Measurements from ENCODE around the gene NPIPA1.
A peak's percentile ranks its signal among the peaks of the same experiment; 100 is the strongest.
"Not testable (repeated sequence)": the region's sequence is repeated elsewhere in the genome, so short reads cannot be mapped to it uniquely, and the experiment has no call there.

NPIPA1 gene

DNA sequence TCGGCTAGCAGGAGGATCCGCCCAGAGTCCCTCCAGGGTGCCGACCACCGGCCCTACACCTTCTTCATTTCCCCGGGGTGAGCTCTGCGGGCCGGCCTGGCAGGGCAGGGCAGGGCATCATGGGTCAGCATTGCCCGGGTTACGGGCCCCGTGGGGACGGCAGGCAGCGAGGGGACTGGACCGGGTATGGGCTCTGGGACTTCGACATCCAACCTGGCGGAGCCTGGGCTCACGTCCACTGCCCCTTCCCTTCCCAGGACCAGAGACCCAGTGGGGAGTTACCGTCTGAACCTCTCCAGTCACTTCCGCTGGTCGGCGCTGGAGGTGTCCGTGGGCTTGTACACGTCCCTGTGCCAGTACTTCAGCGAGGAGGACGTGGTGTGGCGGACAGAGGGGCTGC lies 7.0 kb upstream of the NPIPA1 start:
- DNase-seq (ENCODE audit: low read depth in 2 of 2) = not testable (repeated sequence)

DNA sequence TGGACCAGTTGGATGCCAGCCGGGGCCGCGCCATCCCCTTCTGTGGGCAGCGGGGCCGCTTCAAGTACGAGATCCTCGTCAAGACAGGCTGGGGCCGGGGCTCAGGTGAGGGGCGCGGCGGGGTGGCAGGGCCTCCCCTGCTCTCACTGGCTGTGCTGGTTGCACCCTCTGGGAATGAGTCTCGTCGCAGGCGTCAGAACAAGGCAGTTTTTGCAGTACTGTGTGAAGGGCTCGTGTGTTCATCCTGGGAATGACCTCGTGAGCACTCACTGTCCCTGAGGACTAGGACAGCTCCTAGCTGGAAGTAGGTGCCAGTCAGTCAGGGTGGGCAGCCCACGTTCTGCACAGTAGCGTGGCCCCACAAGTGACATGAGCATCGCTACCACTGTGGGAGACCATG lies 6.3 kb upstream of the NPIPA1 start:
- DNase-seq (ENCODE audit: low read depth in 2 of 2) = not testable (repeated sequence)

DNA sequence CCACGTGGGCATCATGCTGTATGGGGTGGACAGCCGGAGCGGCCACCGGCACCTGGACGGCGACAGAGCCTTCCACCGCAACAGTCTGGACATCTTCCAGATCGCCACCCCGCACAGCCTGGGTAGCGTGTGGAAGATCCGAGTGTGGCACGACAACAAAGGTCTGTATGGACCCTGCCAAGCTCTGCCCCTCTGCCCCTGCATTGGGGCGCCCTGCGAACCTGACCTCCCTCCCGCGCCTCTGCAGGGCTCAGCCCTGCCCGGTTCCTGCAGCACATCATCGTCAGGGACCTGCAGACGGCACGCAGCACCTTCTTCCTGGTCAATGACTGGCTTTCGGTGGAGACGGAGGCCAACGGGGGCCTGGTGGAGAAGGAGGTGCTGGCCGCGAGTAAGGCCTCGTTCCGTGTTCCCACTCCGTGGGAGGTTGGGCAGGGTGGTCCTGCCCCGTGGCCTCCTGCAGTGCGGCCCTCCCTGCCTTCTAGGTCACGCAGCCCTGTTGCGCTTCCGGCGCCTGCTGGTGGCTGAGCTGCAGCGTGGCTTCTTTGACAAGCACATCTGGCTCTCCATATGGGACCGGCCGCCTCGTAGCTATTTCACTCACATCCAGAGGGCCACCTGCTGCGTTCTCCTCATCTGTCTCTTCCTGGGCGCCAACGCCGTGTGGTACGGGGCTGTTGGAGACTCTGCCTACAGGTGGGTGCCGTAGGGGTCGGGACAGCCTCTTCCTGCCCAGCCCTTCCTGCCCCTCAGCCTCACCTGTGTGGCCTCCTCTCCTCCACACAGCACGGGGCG lies 4.5 kb upstream of the NPIPA1 start:
- DNase-seq (ENCODE audit: low read depth in 2 of 2) = not testable (repeated sequence)

DNA sequence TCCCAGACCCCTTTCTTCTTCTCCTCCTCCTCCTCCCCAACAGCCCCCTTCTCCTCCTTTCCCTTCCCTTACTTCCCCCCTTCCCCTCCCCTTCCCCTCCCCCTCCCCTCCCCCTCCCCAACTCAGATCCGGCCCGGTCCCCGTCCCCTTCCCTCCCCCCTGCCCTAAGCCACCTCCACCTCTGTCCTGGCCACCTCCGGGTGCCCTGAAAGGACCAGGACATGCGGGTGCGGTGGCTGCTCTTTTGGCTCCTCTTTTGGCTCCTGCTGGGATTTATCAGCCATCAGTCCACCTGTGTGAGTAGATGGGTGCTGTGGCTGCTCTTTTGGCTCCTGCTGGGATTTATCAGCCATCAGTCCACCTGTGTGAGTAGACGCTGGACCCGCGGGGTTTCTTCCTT lies 751 bp downstream of the NPIPA1 start:
- not testable (repeated sequence) for DNase-seq (ENCODE audit: low read depth in 2 of 2)

DNA sequence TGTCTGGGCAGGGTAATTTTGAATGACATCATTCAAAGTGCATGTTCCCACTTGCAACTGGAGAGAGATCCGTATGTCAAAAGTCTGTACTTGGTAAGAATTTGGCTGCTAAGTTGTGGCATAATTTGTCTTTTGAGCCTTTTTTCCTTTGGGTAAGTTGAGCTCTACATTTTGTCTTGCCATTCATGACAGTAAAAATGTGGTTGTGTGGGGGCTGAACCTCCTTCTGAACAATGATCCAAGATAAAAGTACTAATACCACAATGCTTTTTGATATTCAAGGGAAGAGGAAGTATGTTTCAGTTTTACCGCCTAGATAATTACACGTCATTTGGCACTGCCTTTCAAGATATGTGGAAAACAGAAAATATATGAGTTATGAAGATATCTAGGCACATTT lies 5.4 kb downstream of the NPIPA1 start:
- DNase-seq (ENCODE audit: low read depth in 2 of 2) = not testable (repeated sequence)

DNA sequence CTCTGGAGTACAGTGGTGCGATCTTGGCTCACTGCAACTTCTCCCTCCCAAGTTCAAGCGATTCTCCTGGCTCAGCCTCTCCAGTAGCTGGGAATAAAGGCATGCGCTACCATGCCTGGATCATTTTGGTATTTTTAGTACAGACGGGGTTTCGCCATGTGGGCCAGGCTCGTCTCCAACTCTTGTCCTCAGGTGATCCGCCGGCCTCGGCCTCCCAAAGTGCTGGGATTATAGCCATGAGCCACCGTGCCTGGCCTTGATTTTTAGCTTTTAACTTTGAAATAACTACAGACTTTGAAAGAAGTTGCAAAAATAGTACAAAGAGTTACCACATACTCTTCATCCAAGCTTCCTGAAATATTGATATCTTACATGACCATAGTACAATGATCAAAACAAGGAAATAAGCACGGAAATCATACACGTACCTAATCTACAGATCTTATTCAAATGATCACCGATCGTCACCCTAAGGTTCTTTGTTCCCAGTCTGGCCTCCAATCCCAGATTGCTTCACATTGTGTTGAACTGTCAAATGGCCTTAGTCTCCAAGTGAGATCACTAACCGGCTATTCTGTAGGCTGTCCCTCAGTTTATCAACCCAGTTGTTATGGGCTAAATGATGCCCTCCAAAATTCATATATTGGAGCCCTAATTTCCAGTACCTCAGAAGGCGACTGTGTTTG lies 18.4 kb downstream of the NPIPA1 start:
- no peak for DNase-seq (ENCODE audit: low read depth in 2 of 2)

DNA sequence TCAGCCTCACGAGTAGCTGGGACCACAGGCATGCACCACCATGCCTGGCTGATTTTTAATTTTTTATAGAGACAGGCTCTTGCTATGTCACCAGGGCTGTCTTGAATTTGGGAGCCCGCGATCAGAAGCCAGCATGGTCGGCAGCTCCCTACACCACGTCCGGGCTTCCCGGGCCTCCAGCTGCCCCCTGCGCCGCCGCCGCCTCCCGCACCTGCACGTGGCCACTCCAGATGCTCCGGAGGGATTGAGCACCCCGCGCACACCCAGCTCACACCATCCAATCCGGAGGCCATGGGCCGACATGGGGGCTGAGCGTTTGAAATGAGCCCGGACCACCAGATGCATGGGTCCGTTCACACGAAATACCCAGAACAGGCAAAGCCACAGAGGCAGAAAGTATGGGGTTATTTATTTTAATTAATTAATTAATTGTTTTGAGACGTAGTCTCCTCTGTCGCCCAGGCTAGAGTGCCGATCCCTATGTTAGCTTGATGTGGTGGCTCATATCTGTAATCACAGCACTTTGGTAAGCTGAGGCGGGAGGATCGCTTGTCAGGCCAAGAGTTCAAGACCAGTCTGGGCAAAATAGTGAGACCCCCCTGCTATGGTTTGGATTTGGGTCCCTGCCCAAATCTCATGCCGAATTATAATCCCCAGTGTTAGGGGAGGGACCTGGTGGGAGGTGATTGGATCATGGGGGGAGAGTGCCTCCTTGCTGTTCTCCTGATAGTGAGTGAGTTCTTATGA lies 20.5 kb downstream of the NPIPA1 start:
- no peak for DNase-seq (ENCODE audit: low read depth in 2 of 2)

DNA sequence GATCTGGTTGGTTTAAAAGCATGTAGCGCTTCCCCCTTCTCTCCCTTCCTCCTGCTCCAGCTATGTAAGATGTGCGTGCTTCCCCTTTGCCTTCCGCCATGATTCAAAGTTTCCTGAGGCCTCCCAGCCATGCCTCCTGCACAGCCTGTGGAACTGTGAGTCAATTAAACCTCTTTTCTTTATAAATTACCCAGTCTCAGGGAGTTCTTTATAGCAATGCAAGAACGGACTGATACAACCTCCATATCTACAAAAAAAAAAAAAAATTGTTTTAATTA lies 21.0 kb downstream of the NPIPA1 start:
- DNase-seq (ENCODE audit: low read depth in 2 of 2) = no peak

DNA sequence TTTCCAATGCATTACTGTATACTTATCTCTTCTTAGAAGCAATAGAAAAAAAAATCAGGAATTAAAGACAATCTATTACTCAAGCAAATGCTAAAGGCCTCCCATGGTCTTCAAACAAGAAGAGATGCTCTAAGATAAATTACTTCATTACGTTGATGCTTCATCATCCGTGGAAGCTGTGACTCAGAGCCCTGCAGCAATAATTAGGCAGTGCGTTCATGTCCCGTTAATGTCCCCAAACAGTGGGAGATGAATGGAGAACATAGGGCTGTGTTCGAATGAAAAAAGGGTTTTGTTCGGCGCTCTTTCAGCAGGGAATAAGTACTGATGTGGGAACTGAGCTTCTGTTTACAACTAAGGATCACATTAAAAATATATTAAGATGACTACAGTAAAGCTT lies 21.7 kb downstream of the NPIPA1 start:
- no peak for DNase-seq (ENCODE audit: low read depth in 2 of 2)

DNA sequence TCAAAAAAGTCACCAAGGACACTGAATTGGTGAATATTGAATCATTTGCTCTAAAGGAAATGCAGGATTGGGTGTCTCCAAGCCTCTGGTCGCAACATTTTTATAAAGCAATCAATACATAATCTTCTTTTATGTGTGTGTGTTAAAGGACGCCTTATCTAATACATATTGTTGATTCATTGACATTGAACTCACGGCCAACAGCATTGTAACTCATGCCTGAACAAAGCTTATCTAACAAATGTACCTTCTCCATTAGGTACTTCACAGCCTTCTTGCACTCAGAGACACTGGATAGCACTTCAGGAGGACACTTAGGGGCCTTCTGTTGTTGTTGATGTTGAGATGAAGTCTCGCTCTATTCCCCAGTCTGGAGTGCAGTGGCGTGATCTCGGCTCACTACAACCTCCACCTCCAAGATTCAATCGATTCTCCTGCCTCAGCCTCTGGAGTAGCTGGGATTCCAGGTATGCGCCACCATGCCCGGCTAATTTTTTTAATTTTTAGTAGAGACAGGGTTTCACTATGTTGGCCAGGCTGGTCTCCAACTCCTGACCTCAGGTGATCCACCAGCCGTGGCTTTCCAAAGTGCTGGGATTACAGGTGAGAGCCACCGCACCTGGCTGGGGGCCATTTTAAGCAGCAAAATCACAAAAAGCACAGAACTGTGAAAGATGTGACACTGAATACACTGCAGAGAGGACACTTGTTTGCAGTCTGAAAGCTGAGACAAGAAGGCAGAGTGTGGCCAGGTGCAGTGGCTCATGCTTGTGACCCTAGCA lies 24.4 kb downstream of the NPIPA1 start:
- no peak for DNase-seq (ENCODE audit: low read depth in 2 of 2)

DNA sequence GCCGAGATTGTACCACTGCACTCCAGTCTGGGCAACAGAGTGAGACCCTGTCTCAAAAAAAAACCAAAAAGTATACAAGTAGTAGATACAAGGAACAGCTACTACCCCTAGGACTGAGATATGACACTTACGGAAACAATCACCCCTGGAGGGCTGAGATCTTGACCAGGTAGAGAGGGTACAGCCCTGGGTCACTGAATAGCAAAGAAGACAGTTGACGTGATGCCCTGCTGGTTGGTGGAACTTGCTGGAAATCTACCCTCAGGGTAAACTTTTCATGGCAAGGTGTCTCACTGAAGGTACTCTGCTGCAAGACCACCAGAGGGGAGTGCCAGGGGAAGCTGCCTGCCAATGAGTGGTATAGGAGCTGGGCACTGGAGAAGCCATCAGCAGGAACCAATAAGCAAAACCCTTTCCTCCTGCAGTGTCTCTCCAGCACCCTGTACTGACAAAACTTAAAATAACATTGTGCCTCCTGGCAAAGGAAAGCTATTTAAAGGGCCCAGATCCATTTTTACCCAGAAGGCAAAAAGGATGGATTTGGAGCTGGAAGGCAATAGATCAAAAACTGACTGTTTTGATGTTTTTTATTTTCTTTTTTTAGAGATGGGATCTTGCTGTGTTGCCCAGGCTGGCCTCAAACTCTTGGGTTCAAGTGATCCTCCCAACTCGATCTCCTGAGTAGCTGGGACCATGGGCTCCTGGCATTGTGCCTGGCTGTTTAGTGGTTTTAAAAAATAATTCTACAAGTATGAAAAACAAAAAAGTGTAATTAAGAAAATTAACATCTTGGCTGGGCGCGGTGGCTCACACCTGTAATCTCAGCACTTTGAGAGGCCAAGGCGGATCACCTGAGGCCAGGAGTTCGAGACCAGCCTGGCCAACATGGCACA lies 26.3 kb downstream of the NPIPA1 start:
- DNase-seq (ENCODE audit: low read depth in 2 of 2) = no peak

DNA sequence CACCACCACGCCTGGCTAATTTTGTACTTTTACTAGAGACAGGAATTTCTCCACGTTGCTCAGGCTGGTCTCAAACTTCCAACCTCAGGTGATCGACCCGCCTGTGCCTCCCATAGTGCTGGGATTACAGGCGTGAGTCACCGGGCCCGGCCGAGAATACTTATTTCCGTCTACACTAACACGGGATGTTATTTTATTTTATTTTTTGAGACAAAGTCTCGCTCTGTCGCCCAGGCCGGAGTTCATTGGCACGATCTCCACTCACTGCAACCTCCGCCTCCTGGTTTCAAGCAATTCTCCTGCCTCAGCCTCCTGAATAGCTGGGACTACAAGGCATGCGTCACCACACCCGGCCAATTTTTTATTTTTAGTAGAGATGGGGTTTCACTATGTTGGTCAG lies 28.1 kb downstream of the NPIPA1 start:
- no peak for DNase-seq (ENCODE audit: low read depth in 2 of 2)

DNA sequence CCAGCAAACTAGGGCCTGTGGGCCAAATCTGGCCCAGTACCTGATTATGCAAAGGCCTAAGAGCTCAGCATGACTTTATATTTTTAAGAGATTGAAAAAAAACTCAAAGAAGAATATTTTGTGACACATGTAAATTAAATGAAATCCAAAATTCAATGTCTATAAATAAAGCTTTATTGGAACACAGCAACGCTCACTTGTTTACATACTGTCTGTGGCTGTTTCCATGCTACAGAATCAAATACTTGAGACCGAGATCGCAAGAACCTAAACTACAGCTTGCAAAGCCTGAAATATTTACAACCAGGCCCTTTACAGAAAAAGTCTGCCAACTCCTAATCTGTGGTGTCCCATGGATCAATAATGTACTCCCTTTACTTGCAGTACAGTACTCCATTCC lies 32.6 kb downstream of the NPIPA1 start:
- DNase-seq (ENCODE audit: low read depth in 2 of 2) = not testable (repeated sequence)

DNA sequence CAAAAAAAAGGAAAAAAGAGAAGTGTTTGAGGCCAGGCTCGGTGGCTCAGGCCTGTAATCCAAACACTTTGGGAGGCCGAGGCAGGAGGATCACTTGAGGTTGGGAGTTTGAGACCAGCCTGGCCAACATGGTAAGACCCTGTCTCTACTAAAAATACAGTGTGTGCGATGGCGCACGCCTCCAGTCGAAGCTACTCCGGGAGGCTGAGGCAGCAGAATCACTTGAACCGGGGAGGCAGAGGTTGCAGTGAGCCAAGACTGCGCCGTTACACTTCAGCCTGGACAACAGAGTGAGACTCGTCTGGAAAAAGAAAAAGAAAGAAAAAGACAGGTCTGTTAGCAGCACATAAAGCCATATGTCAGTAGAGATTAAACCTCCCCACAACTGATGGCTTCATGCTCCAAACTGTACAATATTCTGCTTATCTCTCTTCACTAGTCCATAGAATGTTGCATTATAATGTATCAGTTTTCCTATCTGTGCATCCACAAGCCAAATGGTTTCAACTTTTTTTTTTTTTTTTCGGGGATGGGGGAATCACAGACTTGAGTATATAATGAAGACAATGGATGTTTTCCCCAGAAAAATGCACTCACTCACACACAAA lies 34.5 kb downstream of the NPIPA1 start:
- not testable (repeated sequence) for DNase-seq (ENCODE audit: low read depth in 2 of 2)

DNA sequence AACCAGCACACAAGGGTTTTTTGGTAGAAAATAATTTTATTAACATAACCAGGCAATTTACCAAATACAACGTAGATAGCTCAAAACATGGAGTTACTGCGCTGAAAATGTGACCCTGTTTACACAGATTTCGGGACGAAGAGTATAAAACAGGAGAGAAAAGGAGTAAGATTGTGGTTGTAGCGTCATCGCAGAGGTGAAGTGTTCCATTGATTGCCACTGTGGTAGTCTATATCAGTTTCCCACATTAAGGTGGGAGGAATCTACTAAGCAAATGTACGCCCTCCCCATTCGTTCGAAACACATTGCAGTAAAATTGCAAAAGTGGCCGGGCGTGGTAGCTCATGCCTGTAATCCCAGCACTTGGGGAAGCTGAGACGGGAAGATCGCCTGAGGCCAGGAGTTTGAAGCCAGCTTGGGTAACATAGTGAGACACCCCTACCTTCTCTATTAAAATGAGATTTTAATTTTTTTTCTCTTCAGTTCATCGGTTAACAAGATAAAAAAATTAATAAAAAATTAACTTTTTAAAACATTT lies 36.6 kb downstream of the NPIPA1 start:
- not testable (repeated sequence) for DNase-seq (ENCODE audit: low read depth in 2 of 2)

DNA sequence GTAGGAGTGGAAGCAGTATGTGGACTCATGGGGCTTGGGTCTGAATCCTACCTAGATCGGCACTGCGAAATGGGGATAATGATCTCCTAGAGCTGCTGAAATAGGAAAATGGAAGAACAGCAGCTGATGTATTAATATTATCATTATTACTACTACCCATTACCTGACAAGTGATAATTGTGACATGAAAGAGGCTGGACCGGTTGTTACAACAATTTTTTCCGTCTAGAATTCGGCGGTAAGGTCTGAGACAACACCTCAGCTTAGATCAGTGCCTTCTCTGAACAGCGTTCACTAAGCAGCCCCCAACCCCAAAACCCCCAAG lies 37.0 kb downstream of the NPIPA1 start:
- not testable (repeated sequence) for DNase-seq (ENCODE audit: low read depth in 2 of 2)

DNA sequence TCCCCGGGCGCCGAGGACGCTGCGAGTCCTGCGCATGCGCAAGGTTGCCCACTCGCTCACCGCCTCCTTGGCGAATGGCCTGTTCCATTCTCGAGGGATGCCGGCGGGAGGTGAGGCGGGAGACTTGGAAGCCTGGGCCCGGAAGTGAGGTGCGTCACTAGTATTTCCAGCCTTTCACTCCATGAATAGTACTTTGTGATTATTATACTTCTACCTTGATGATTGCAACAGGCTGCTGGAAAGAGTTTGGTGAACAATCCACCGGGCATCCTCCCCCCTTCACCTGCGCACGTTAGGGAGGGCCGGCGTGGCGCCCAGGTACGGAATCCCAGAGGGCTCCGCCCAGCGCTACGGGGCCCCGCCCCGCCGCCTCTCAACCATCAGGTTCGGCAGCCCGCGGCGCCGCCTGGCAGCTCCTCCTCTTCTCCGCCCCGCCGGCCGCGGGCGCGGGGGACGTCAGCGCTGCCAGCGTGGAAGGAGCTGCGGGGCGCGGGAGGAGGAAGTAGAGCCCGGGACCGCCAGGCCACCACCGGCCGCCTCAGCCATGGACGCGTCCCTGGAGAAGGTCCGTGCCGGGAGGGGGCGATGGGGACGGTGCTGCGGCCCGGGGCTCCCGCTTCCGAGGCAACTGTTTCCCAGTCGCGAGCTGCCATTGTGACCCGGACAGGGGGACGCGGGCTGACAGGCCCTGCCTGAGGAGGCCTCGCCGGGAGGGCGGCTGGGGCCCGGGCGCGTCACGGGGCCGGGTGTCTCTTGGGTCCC lies 37.6 kb downstream of the NPIPA1 start, which contains the start of gene PDXDC1:
Gene PDXDC1, plus strand, starts transcription at position 371 of the 762 bp plus-strand sequence. Its CDS starts 174 bp downstream, at position 545.
- peak; percentile 98 for DNase-seq (ENCODE audit: low read depth in 2 of 2)

DNA sequence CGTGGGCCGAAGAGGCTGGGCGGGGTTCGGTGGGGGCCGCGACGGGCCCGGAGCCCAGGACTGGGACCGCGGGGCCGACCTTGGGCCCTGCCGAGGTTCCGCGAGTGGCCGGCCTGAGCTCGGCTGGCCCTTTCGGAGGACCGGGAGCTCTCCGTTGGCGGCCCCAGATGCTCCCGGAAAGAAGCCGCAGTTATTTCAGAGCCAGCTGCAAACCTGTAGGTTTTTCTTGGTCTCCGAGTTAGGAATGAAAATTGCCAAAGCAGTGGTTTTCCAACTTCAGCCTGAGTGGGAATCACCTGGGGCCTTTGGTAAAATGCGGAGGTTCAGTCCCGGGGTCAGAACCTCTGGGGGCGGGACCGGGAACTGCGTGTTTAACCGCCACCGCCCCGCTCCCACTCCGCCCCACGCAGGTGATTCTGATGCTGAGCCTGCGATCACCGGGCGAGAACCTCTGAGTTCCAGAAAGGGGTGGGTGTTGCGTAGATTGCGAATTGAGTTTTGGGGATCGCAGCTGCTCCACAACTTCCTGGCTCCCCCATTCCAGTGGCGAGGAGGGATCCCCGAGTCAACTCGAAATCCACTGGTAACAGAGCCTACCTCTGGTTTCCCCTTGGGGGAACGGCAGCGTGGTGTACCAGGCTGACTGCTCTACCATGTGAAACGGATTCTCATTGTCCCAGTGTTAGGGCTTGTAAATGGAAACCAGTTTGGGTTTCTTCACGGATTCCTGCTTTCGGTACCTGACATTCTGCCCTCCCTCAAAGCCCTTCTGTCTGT lies 38.4 kb downstream of the NPIPA1 start:
- peak; percentile 39 to 49 for DNase-seq (ENCODE audit: low read depth in 2 of 2)
